Stromal cell of bone marrow (primary cell): ENCODE data around the gene CYP1A2.

ENCODE experiments used
- DNase-seq: peaks from one replicate; pipeline ENCODE4 v3.0.0-alpha.2; 2012; ENCODE audit warnings: low read depth

Gene CYP1A2

GRCh38 chr15:74789171-74789631 is 40.6 kb downstream of the CYP1A2 start:
- DNase-seq, result no peak

GRCh38 chr15:74789741-74790079 is 41.1 kb downstream of the CYP1A2 start:
- no peak for DNase-seq

GRCh38 chr15:74790080-74790916 is 41.7 kb downstream of the CYP1A2 start:
- DNase-seq, result peak; percentile 80

GRCh38 chr15:74791007-74791406 is 42.4 kb downstream of the CYP1A2 start:
- no peak for DNase-seq

GRCh38 chr15:74791667-74792066 is 43.0 kb downstream of the CYP1A2 start:
- no peak for DNase-seq

GRCh38 chr15:74792227-74793016 is 43.8 kb downstream of the CYP1A2 start:
- DNase-seq, result no peak

- no peak for DNase-seq
Measured at GRCh38 chr15:74793135-74794028, 44.7 kb downstream of the CYP1A2 start.

- DNase-seq, result no peak
Measured at GRCh38 chr15:74794248-74794969, 45.8 kb downstream of the CYP1A2 start.

GRCh38 chr15:74794970-74795349 is 46.3 kb downstream of the CYP1A2 start:
- DNase-seq, result no peak

GRCh38 chr15:74795966-74796625 is 47.5 kb downstream of the CYP1A2 start:
- no peak for DNase-seq

- no peak for DNase-seq
Measured at GRCh38 chr15:74798388-74799254, 50.0 kb downstream of the CYP1A2 start.

GRCh38 chr15:74799255-74799855 is 50.7 kb downstream of the CYP1A2 start:
- DNase-seq, result no peak

GRCh38 chr15:74799856-74800558 is 51.4 kb downstream of the CYP1A2 start:
- DNase-seq, result peak; percentile 43

GRCh38 chr15:74800559-74801094 is 52.0 kb downstream of the CYP1A2 start:
- no peak for DNase-seq

GRCh38 chr15:74801311-74801997 is 52.8 kb downstream of the CYP1A2 start:
- DNase-seq, result no peak

GRCh38 chr15:74802290-74802689 is 53.6 kb downstream of the CYP1A2 start:
- DNase-seq, result no peak

- no peak for DNase-seq
Measured at GRCh38 chr15:74802862-74803447, 54.3 kb downstream of the CYP1A2 start.

- no peak for DNase-seq
Measured at GRCh38 chr15:74804935-74805334, 56.3 kb downstream of the CYP1A2 start.
